MM.1S (cell line): ENCODE data around the gene TRPM2.

Experiments
- EZH2 ChIP-seq: fragments of 300-600 bp; sonication (generic); optimal IDR thresholded peaks from 2 replicates; pipeline ENCODE3; 2017; ENCODE audit warnings: low read depth, mild to moderate bottlenecking, antibody characterized with exemption, low read length, mixed read lengths
- EZH2phosphoT487 ChIP-seq: fragments of 300-600 bp; sonication (generic); IDR thresholded peaks from 2 replicates; pipeline ENCODE4 v1.6.1; 2018; ENCODE audit warnings: antibody characterized with exemption, low read length
- TF ChIP-seq, protein P1 (sequence below): fragments of 300-600 bp; sonication (generic); IDR thresholded peaks from 2 replicates; pipeline ENCODE4 v1.5.1; 2016; ENCODE audit warnings: antibody characterized with exemption, low read length, mixed read lengths

- TF ChIP-seq, protein P1, sequence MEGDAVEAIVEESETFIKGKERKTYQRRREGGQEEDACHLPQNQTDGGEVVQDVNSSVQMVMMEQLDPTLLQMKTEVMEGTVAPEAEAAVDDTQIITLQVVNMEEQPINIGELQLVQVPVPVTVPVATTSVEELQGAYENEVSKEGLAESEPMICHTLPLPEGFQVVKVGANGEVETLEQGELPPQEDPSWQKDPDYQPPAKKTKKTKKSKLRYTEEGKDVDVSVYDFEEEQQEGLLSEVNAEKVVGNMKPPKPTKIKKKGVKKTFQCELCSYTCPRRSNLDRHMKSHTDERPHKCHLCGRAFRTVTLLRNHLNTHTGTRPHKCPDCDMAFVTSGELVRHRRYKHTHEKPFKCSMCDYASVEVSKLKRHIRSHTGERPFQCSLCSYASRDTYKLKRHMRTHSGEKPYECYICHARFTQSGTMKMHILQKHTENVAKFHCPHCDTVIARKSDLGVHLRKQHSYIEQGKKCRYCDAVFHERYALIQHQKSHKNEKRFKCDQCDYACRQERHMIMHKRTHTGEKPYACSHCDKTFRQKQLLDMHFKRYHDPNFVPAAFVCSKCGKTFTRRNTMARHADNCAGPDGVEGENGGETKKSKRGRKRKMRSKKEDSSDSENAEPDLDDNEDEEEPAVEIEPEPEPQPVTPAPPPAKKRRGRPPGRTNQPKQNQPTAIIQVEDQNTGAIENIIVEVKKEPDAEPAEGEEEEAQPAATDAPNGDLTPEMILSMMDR: no peak
- TF ChIP-seq EZH2 (no peak), EZH2phosphoT487 (no peak)
Observed at GRCh38 chr21:44424608-44425306, 71.3 kb downstream of the TRPM2 start.
